Measurements from ENCODE around the gene MASTL.

- TF ChIP-seq, protein P1, sequence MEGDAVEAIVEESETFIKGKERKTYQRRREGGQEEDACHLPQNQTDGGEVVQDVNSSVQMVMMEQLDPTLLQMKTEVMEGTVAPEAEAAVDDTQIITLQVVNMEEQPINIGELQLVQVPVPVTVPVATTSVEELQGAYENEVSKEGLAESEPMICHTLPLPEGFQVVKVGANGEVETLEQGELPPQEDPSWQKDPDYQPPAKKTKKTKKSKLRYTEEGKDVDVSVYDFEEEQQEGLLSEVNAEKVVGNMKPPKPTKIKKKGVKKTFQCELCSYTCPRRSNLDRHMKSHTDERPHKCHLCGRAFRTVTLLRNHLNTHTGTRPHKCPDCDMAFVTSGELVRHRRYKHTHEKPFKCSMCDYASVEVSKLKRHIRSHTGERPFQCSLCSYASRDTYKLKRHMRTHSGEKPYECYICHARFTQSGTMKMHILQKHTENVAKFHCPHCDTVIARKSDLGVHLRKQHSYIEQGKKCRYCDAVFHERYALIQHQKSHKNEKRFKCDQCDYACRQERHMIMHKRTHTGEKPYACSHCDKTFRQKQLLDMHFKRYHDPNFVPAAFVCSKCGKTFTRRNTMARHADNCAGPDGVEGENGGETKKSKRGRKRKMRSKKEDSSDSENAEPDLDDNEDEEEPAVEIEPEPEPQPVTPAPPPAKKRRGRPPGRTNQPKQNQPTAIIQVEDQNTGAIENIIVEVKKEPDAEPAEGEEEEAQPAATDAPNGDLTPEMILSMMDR (IDR thresholded peaks at IDR 0.05) = no peak
- TF ChIP-seq REST (IDR thresholded peaks at IDR 0.05; ENCODE audit: insufficient read depth in 1 of 2, low read depth in 2 of 2, low read length in 1 of 2) (no peak), POLR2AphosphoS5 (IDR thresholded peaks at IDR 0.05; ENCODE audit: low read depth, low read length) (no peak), SIN3A (IDR thresholded peaks at IDR 0.05; ENCODE audit: borderline replicate concordance, insufficient read depth, low read depth, low read length) (no peak), TCF7L2 (IDR thresholded peaks at IDR 0.05; ENCODE audit: low read depth, low read length) (no peak)
These were observed 7.5 kb upstream of the MASTL start for GRCh38 chr10:27147701-27148100.
